Upper lobe of left lung (tissue), 6 donors: ENCODE data around the gene DHRS1. TPM values are rescaled to one million over a fixed set of nuclear protein-coding genes. Genes with fewer than 3 reads are reported as not detected.

Experiments used
- ATAC-seq, 2 donors: fragments of 200-7000 bp; cut with Tn5 transposase; one replicate each; pipeline ENCODE4 v1.9.1; 2022; ENCODE audit warnings: mild to moderate bottlenecking in 2 of 2, moderate library complexity in 2 of 2; ENCODE audit not compliant: low FRiP score in 2 of 2
- DNase-seq, 2 donors: peaks; one replicate each; pipeline ENCODE4 v3.0.0-alpha.2; 2019 to 2020
- H3K27ac ChIP-seq, 4 donors: fragments of 200-600 bp; sonication (generic); one replicate each; pipeline ENCODE4 v1.5.1; 2016 to 2019
- H3K27me3 ChIP-seq, 4 donors: fragments of 200-600 bp; sonication (generic); one replicate each; pipeline ENCODE4 v1.5.1; 2017 to 2019
- H3K36me3 ChIP-seq, 4 donors: fragments of 200-600 bp; sonication (generic); one replicate each; pipeline ENCODE4 v1.5.1; 2016 to 2019
- H3K4me1 ChIP-seq, 4 donors: fragments of 200-600 bp; sonication (generic); one replicate each; pipeline ENCODE4 v1.5.1; 2018 to 2019
- H3K4me3 ChIP-seq, 4 donors: fragments of 200-600 bp; sonication (generic); one replicate each; pipeline ENCODE4 v1.5.1; 2017 to 2019; ENCODE audit warnings: mild to moderate bottlenecking in 2 of 4, moderate library complexity in 1 of 4
- H3K9me3 ChIP-seq, 4 donors: fragments of 200-600 bp; sonication (generic); one replicate each; pipeline ENCODE4 v1.5.1; 2018 to 2019
- CTCF ChIP-seq, 6 experiments: fragments of 450-650 bp in 4 of 6; fragments of 200-600 bp in 2 of 6; sonication (generic) in 2 of 6; IDR thresholded peaks; one replicate each; pipeline ENCODE4 v1.5.1; 2016 to 2019; ENCODE audit warnings: antibody characterized with exemption in 6 of 6
- EP300 ChIP-seq, 4 donors: sonication (generic); formaldehyde crosslinking; IDR thresholded peaks; one replicate each; pipeline ENCODE4 v1.5.1; 2017; ENCODE audit warnings: antibody characterized with exemption in 4 of 4, control low read depth in 2 of 4
- POLR2A ChIP-seq, 4 donors: fragments of 450-650 bp; IDR thresholded peaks; one replicate each; pipeline ENCODE4 v1.5.1; 2016 to 2017; ENCODE audit warnings: antibody characterized with exemption in 4 of 4, mild to moderate bottlenecking in 2 of 4
- POLR2AphosphoS5 ChIP-seq, 2 donors: sonication (generic); formaldehyde crosslinking; IDR thresholded peaks; one replicate each; pipeline ENCODE4 v1.5.1; 2017; ENCODE audit warnings: antibody characterized with exemption in 2 of 2
- WGBS, 2 donors: methylation state at CpG; one replicate each; pipeline ENCODE4 v1.1.5; 2017 to 2018; 5-methylcytosine and 5-hydroxymethylcytosine counted together
- total RNA-seq, 6 donors: library from RNA; depleted of rRNA in 4 of 6; stranded (reverse); fragments of >200 nt in 4 of 6; gene quantifications; one replicate each; pipeline versions ENCODE4 v1.1.0 to v1.2.1, GENCODE V29; 2016 to 2021
- donor health status: DM: no; HTN: no; CAD: no; lungs with moderate emphysema.
- donor health status: DM: no; HTN: yes; CAD: no; lungs with severe emphysema.

The DHRS1 gene
- total RNA-seq, 6 donors from 2014 or later = 23.0 to 60.3 (median 32.8) TPM

- ATAC-seq (no peak), DNase-seq (no peak)
- Histone ChIP-seq H3K36me3 (peaks cover 7 to 43% (median 30%) of the 10 kb centered on the region in 4 donors), H3K4me3 (no peak overlapping the region), H3K27me3 (no peaks in the 10 kb centered on the region), H3K4me1 (peaks cover 0 to 13% (median 8%) of the 10 kb centered on the region in 4 donors), H3K27ac (no peak overlapping the region), H3K9me3 (no peaks in the 10 kb centered on the region)
- TF ChIP-seq POLR2A (IDR thresholded peaks at IDR 0.05) (no peak), CTCF (IDR thresholded peaks at IDR 0.05) (no peak), POLR2AphosphoS5 (IDR thresholded peaks at IDR 0.05) (no peak)
- WGBS, 2 donors = 74 to 76% methylated on average over 6 of the region's 6 CpGs
These were observed 35.7 kb downstream of the DHRS1 start for GRCh38 chr14:24263848-24264247.

GRCh38 chr14:24262821-24263733, 36.5 kb downstream of the DHRS1 start, which contains the start of gene TGM1:
Gene TGM1, minus strand, starts transcription at chr14:24263177. Its CDS starts 825 bp downstream, at chr14:24262352.
- DNase-seq (peak in 1 of 2 donors; percentile 48), ATAC-seq (no peak)
- no peaks in the 10 kb centered on the region for H3K27me3 ChIP-seq
- H3K36me3 ChIP-seq = peaks cover 7 to 36% (median 27%) of the 10 kb centered on the region in 4 donors
- 79 to 92% methylated on average over 5 to 13 of the region's 14 CpGs for WGBS, 2 donors
- peaks cover 0 to 19% (median 9%) of the 10 kb centered on the region in 4 donors for H3K4me1 ChIP-seq
- TF ChIP-seq CTCF (IDR thresholded peaks at IDR 0.05) = no peak
- no peak for TF ChIP-seq EP300 (IDR thresholded peaks at IDR 0.05)
- no peak for TF ChIP-seq POLR2A (IDR thresholded peaks at IDR 0.05)
- no peak for TF ChIP-seq POLR2AphosphoS5 (IDR thresholded peaks at IDR 0.05)
- no peak within 1 kb of the TSS for H3K27ac ChIP-seq
- no peak within 1 kb of the TSS for H3K4me3 ChIP-seq
- no peaks in the 10 kb centered on the region for H3K9me3 ChIP-seq

GRCh38 chr14:24261969-24262327, 37.6 kb downstream of the DHRS1 start:
- H3K27me3 ChIP-seq = no peaks in the 10 kb centered on the region
- no peak for ATAC-seq
- no peak overlapping the region for H3K27ac ChIP-seq
- H3K4me1 ChIP-seq = peaks cover 0 to 19% (median 9%) of the 10 kb centered on the region in 4 donors
- WGBS, 2 donors = 85 to 93% methylated on average over 14 to 19 of the region's 19 CpGs
- no peaks in the 10 kb centered on the region for H3K9me3 ChIP-seq
- no peak overlapping the region for H3K4me3 ChIP-seq
- TF ChIP-seq CTCF (IDR thresholded peaks at IDR 0.05) = no peak
- no peak for TF ChIP-seq POLR2A (IDR thresholded peaks at IDR 0.05)
- TF ChIP-seq EP300 (IDR thresholded peaks at IDR 0.05) = no peak
- no peak for TF ChIP-seq POLR2AphosphoS5 (IDR thresholded peaks at IDR 0.05)
- H3K36me3 ChIP-seq = peaks cover 6 to 24% (median 17%) of the 10 kb centered on the region in 4 donors
- DNase-seq = peak in 1 of 2 donors; percentile 58

GRCh38 chr14:24261256-24261968, 38.2 kb downstream of the DHRS1 start:
- DNase-seq (peak in 1 of 2 donors; percentile 50), ATAC-seq (no peak)
- TF ChIP-seq CTCF (IDR thresholded peaks at IDR 0.05) = no peak
- TF ChIP-seq EP300 (IDR thresholded peaks at IDR 0.05) = no peak
- no peak for TF ChIP-seq POLR2A (IDR thresholded peaks at IDR 0.05)
- no peak for TF ChIP-seq POLR2AphosphoS5 (IDR thresholded peaks at IDR 0.05)
- H3K9me3 ChIP-seq = no peaks in the 10 kb centered on the region
- no peak overlapping the region for H3K27ac ChIP-seq
- WGBS, 2 donors = 94 to 96% methylated on average over 20 of the region's 20 CpGs
- H3K27me3 ChIP-seq = no peaks in the 10 kb centered on the region
- H3K4me3 ChIP-seq = no peak overlapping the region
- peaks cover 0 to 19% (median 9%) of the 10 kb centered on the region in 4 donors for H3K4me1 ChIP-seq
- H3K36me3 ChIP-seq = peaks cover 4 to 19% (median 12%) of the 10 kb centered on the region in 4 donors
